ENCODE results near the gene SERTAD1.
A peak's percentile ranks its signal among the peaks of the same experiment; 100 is the strongest.

Gene SERTAD1

GRCh38 chr19:40398417-40399131, 27.2 kb downstream of the SERTAD1 start:
- DNase-seq = peak; percentile 48

DNA sequence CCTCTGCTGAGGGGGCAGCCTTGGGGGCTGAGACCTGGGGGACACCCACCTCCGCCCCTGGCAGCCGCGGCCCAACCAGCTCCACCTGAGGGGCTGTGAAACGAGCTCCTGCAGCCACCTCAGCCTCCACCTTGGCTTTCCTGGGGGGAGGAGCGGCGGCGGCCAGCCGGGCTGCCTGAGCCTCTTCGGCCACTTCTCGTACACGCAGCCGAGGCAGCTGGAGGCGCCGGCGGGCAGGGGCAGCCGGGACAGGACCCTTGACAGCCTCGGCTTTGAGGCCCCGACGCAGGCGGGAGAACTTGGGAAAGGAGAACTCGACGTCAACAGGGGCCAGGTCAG, 28.3 kb downstream of the SERTAD1 start:
- no peak for DNase-seq

GRCh38 chr19:40396886-40397567, 28.8 kb downstream of the SERTAD1 start:
- no peak for DNase-seq

GRCh38 chr19:40395956-40396355, 29.8 kb downstream of the SERTAD1 start:
- DNase-seq = no peak

- DNase-seq = no peak
These were observed 31.0 kb downstream of the SERTAD1 start for GRCh38 chr19:40394816-40395210.

DNA sequence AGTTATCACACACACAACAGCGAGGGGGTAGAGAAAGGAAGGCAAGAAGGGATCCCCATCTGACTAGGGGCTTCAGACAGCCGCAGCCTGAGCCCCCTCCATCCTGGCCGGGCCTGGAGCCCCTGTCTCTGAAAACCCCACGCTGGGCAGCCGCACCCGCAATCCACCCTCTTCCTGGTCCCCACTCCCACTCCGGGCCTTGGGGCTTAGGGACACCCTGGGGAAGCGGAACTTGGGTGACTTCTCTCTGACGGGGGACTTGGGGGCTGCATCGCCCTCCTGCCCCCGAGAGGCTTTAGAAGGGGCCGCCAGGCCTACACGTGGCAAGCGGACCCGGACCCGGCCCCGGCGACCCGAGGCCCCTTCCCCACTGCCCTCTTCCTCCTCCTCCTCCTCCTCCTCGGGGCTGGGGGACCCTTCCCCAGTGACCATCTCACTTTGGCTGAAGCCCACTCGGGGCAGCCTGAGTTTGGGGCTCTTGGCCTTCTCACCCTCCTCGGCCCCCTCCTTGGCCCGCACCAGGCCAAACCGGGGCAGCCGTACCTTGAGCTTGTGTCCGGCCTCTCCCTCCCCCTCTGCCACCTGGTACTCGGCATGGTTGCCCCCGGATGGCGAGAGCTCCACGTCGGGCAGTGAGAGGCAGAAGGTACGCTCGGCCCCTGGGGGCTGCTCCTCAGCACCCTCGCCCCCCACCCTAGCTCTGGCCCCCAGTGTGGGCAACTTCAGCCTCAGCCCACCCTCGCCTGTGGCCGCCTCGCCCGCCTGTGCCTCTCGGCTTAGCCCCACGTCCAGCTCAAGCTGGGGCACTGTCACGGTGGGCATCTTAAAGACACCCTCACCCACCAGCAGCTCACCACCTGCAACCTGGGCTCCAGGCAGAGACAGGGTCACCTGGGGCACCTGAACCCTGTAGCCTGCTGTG, 31.6 kb downstream of the SERTAD1 start:
- no peak for DNase-seq

GRCh38 chr19:40392894-40393517, 32.8 kb downstream of the SERTAD1 start:
- no peak for DNase-seq

DNA sequence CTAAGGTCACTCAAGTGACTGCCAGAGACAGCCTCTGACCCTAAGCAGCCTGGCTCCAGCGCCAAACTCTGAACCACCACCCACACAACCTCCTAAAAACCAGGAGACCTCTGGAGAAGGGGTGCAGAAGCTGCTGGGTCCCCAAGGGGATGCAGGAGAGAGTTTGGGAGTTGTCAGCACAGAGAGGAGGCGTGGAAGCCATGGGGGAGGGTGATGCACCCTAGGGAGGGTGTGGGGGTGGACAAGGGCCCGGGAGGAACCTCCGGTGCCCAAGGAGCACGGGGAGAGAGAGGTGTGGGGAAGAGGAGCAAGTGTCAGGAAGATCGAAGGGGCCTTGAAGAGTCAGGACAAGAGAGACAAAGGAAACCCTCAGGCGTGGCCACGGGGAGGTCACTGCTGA, 33.7 kb downstream of the SERTAD1 start:
- DNase-seq = no peak

GRCh38 chr19:40390084-40390742, 35.6 kb downstream of the SERTAD1 start, which contains the start of gene HIPK4:
HIPK4 (minus strand) TSS chr19:40390181; CDS start chr19:40389902, 279 bp downstream.
- DNase-seq = no peak

GRCh38 chr19:40389404-40390083, 36.2 kb downstream of the SERTAD1 start:
- DNase-seq = no peak

GRCh38 chr19:40388481-40388880, 37.3 kb downstream of the SERTAD1 start:
- DNase-seq = no peak

- DNase-seq = no peak
These were observed 38.6 kb downstream of the SERTAD1 start for GRCh38 chr19:40387155-40387554.

GRCh38 chr19:40383668-40384248, 42.0 kb downstream of the SERTAD1 start:
- DNase-seq = no peak

GRCh38 chr19:40381321-40381720, 44.5 kb downstream of the SERTAD1 start:
- DNase-seq = no peak

GRCh38 chr19:40380199-40381037, 45.4 kb downstream of the SERTAD1 start:
- no peak for DNase-seq

- no peak for DNase-seq
These were observed 46.2 kb downstream of the SERTAD1 start for GRCh38 chr19:40379446-40380198.

DNA sequence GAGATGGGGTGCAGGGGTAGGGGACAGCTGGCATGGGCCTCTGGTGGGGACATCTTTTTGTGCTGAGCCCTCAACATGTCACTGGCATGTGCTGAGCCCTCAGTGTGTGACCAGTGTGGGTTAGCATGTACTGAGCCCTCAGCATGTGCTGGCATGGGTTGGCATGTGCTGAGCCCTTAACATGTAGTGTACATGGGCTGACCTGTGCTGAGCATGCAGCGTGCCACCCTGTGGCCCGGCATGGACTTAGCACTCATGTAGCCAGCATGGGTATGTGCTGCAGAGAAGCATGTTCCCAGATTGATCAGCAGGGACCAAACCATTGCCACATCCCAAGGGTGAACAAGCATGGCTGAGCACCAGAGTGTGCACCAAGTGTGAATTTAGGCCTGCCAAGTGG, 47.3 kb downstream of the SERTAD1 start:
- no peak for DNase-seq

DNA sequence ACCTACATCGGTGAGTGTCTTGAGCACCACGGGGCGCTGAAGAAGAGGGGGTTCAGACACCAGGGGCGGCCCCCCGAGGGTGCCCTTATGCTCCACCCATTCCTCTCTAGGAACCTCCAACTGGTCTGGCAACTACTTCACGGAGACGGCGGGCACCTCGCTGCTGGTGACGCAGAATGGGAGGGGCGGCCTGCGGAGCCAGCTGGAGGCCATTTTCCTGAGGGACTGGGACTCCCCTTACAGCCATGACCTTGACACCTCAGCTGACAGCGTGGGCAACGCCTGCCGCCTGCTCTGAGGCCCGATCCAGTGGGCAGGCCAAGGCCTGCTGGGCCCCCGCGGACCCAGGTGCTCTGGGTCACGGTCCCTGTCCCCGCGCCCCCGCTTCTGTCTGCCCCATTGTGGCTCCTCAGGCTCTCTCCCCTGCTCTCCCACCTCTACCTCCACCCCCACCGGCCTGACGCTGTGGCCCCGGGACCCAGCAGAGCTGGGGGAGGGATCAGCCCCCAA, 47.9 kb downstream of the SERTAD1 start:
- no peak for DNase-seq

DNA sequence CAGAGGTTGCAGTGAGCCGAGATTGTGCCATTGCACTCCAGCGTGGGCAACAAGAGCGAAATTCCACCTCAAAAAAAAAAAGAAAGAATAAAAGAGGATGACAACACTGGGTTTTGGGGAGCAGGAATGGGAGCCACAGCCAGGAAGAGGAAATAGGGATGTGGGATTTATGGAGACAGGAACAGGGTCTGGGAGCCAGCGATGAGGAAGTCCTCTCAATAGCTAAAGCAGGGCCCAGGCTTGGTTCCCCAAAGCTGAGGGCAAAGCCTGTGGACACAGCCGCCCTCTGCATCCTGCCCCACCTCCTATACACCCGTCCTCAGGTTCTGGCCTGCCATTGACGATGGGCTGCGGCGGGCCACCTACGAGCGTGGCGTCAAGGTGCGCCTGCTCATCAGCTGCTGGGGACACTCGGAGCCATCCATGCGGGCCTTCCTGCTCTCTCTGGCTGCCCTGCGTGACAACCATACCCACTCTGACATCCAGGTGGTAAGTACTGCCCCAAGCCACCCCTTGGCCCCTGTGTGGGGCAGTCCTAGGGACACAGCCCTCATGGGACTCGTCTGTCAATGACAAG, 49.4 kb downstream of the SERTAD1 start:
- DNase-seq = no peak
